Keratinocyte (primary cell): Measurements from ENCODE around the gene BTN3A1.

ENCODE experiments used
- EZH2 ChIP-seq: IDR thresholded peaks from one replicate; pipeline ENCODE4 v1.6.1; 2012; ENCODE audit warnings: inconsistent platforms, mild to moderate bottlenecking, low read length, moderate library complexity
- TF ChIP-seq, protein P1 (sequence below), 3 experiments: IDR thresholded peaks in 1 of 3; conservative IDR thresholded peaks in 1 of 3; optimal IDR thresholded peaks in 1 of 3; 2 replicates in 2 of 3; 3 replicates in 1 of 3; pipeline versions ENCODE3 to v1.5.1; 2011; ENCODE audit warnings: low read length in 3 of 3, mild to moderate bottlenecking in 3 of 3, moderate library complexity in 2 of 3, control low read depth in 1 of 3, inconsistent platforms in 1 of 3; ENCODE audit not compliant: insufficient read depth in 2 of 3; ENCODE audit errors: extremely low read depth in 1 of 3

- TF ChIP-seq, protein P1, sequence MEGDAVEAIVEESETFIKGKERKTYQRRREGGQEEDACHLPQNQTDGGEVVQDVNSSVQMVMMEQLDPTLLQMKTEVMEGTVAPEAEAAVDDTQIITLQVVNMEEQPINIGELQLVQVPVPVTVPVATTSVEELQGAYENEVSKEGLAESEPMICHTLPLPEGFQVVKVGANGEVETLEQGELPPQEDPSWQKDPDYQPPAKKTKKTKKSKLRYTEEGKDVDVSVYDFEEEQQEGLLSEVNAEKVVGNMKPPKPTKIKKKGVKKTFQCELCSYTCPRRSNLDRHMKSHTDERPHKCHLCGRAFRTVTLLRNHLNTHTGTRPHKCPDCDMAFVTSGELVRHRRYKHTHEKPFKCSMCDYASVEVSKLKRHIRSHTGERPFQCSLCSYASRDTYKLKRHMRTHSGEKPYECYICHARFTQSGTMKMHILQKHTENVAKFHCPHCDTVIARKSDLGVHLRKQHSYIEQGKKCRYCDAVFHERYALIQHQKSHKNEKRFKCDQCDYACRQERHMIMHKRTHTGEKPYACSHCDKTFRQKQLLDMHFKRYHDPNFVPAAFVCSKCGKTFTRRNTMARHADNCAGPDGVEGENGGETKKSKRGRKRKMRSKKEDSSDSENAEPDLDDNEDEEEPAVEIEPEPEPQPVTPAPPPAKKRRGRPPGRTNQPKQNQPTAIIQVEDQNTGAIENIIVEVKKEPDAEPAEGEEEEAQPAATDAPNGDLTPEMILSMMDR (optimal IDR thresholded peaks at IDR 0.05 in 1 of 3, IDR thresholded peaks at IDR 0.05 in 1 of 3, conservative IDR thresholded peaks at IDR 0.05 in 1 of 3; ENCODE audit: extremely low read depth in 1 of 3, insufficient read depth in 2 of 3, low read length in 3 of 3): no peak
- no peak for TF ChIP-seq EZH2
Observed at GRCh38 chr6:26383624-26384417, 18.3 kb upstream of the BTN3A1 start.
